HepG2 (cell line): ENCODE measurements around the gene DOK4. TPM values are rescaled to one million over a fixed set of nuclear protein-coding genes. Genes with fewer than 3 reads are reported as not detected.

ENCODE experiments used
- CREB1 ChIP-seq, 2 experiments: fragments of 450-650 bp in 1 of 2; IDR thresholded peaks; 2 replicates each; pipeline ENCODE4 v1.6.1; 2016 to 2017; ENCODE audit warnings: control low read depth in 1 of 2, mild to moderate bottlenecking in 1 of 2, missing compliant biosample characterization in 1 of 2, missing genetic modification characterization in 1 of 2
- ERF ChIP-seq: IDR thresholded peaks from 2 replicates; pipeline ENCODE4 v1.6.1; 2018; ENCODE audit warnings: missing biosample characterization, missing genetic modification reagents
- HDAC1 ChIP-seq: sonication (generic); formaldehyde crosslinking; IDR thresholded peaks from 2 replicates; pipeline ENCODE4 v1.5.1; 2020; ENCODE audit warnings: mild to moderate bottlenecking, missing genetic modification reagents
- HNF1A ChIP-seq, 2 experiments: sonication (generic) in 1 of 2; formaldehyde crosslinking in 1 of 2; IDR thresholded peaks; 2 replicates each; pipeline versions ENCODE4 v1.4.0 to v1.6.1; 2016 to 2020; ENCODE audit warnings: borderline replicate concordance in 1 of 2, low read depth in 1 of 2, mild to moderate bottlenecking in 1 of 2, missing genetic modification reagents in 1 of 2
- KAT8 ChIP-seq: IDR thresholded peaks from 2 replicates; pipeline ENCODE4 v1.6.1; 2016; ENCODE audit warnings: missing genetic modification reagents, missing compliant biosample characterization
- KLF13 ChIP-seq: sonication (generic); formaldehyde crosslinking; IDR thresholded peaks from 2 replicates; pipeline ENCODE4 v1.4.0; 2020; ENCODE audit warnings: mild to moderate bottlenecking, missing genetic modification reagents
- SPEN ChIP-seq: sonication (generic); formaldehyde crosslinking; IDR thresholded peaks from 2 replicates; pipeline ENCODE4 v1.5.1; 2020; ENCODE audit warnings: low read depth, mild to moderate bottlenecking, missing genetic modification reagents
- TRIM22 ChIP-seq: fragments of 450-650 bp; IDR thresholded peaks from 2 replicates; pipeline ENCODE4 v1.6.1; 2017
- ZFY ChIP-seq: sonication (generic); formaldehyde crosslinking; IDR thresholded peaks from 2 replicates; pipeline ENCODE4 v1.4.0; 2020; ENCODE audit warnings: missing genetic modification reagents
- ZMYM3 ChIP-seq: sonication (generic); formaldehyde crosslinking; IDR thresholded peaks from 2 replicates; pipeline ENCODE4 v1.5.1; 2020; ENCODE audit warnings: mild to moderate bottlenecking, missing genetic modification reagents
- ZNF230 ChIP-seq: sonication (generic); formaldehyde crosslinking; IDR thresholded peaks from 2 replicates; pipeline ENCODE4 v1.4.0; 2020; ENCODE audit warnings: mild to moderate bottlenecking, missing genetic modification reagents
- ZNF317 ChIP-seq: sonication (generic); formaldehyde crosslinking; IDR thresholded peaks from 2 replicates; pipeline ENCODE4 v1.5.0; 2020; ENCODE audit warnings: mild to moderate bottlenecking, missing genetic modification reagents
- ZNF34 ChIP-seq: sonication (generic); formaldehyde crosslinking; IDR thresholded peaks from 2 replicates; pipeline ENCODE4 v1.4.0; 2020; ENCODE audit warnings: mild to moderate bottlenecking, missing genetic modification reagents, borderline replicate concordance
- ZNF552 ChIP-seq: sonication (generic); formaldehyde crosslinking; IDR thresholded peaks from 2 replicates; pipeline ENCODE4 v1.9.0; 2022; ENCODE audit warnings: missing genetic modification reagents, mild to moderate bottlenecking, borderline replicate concordance
- ZNF609 ChIP-seq: sonication (generic); formaldehyde crosslinking; IDR thresholded peaks from 2 replicates; pipeline ENCODE4 v1.4.0; 2020; ENCODE audit warnings: mild to moderate bottlenecking, missing genetic modification reagents, borderline replicate concordance
- ZNF749 ChIP-seq: sonication (generic); formaldehyde crosslinking; IDR thresholded peaks from 2 replicates; pipeline ENCODE4 v1.8.0; 2022; ENCODE audit warnings: mild to moderate bottlenecking, missing genetic modification reagents, moderate library complexity, borderline replicate concordance
- ZNF782 ChIP-seq: sonication (generic); formaldehyde crosslinking; IDR thresholded peaks from 2 replicates; pipeline ENCODE4 v1.4.0; 2020; ENCODE audit warnings: missing genetic modification reagents, mild to moderate bottlenecking, borderline replicate concordance
- polyA plus RNA-seq, 8 experiments: library from polyadenylated mRNA; depleted of rRNA in 3 of 8; stranded (reverse) in 7 of 8; unstranded in 1 of 8; fragments of >200 nt; fragmentation: Illumina TruSeq in 4 of 8; extraction: Trizol in 4 of 8; gene quantifications; 2 replicates each; pipeline versions ENCODE4 v1.2.1 to v1.2.3, GENCODE V29; 2011 to 2016; ENCODE audit warnings: low read depth in 4 of 8, missing spikeins in 1 of 8, mixed read lengths in 1 of 8; ENCODE audit not compliant: insufficient read depth in 1 of 8
- total RNA-seq, 5 experiments: library from RNA; depleted of rRNA; stranded (reverse); fragments of >200 nt; fragmentation: Illumina TruSeq; extraction: Trizol; gene quantifications; 2 replicates each; pipeline ENCODE4 v1.2.3, GENCODE V29; 2016; ENCODE audit warnings: low read depth in 1 of 5

DOK4 gene
- total and polyA plus RNA-seq, 2 of the 13 experiments (the other 11 are each of a cell fraction or from before 2014, with no cell fraction given), result 52.7 to 70.0 TPM

GRCh38 chr16:57485916-57486857, at the start of gene DOK4 (continued):
- TF ChIP-seq ERF (CRISPR knock-in tag), result 0 out of 2 replicates have a peak, but pooled peaks have one; percentile 41
- TF ChIP-seq CREB1 (IDR thresholded peaks at IDR 0.05), result no peak
- no peak for TF ChIP-seq CREB1 (CRISPR knock-in tag; IDR thresholded peaks at IDR 0.05)
- peak; percentile 67; the same call in 1 of the 2 replicates for TF ChIP-seq ZMYM3
- TF ChIP-seq ZNF552 (CRISPR knock-in tag), result no peak
- TF ChIP-seq ZNF609 (CRISPR knock-in tag), result 0 out of 2 replicates have a peak, but pooled peaks have one; percentile 42
- TF ChIP-seq HDAC1, result peak; percentile 55; the same call in 1 of the 2 replicates
- 0 out of 2 replicates have a peak, but pooled peaks have one; percentile 29 for TF ChIP-seq ZNF317 (CRISPR knock-in tag)
- TF ChIP-seq ZFY (CRISPR knock-in tag), result peak; percentile 59; the same call in 1 of the 2 replicates
- no peak for TF ChIP-seq ZNF34 (CRISPR knock-in tag)
- TF ChIP-seq HNF1A (IDR thresholded peaks at IDR 0.05; ENCODE audit: low read depth), result no peak
- TF ChIP-seq HNF1A (CRISPR knock-in tag; IDR thresholded peaks at IDR 0.05; ENCODE audit: borderline replicate concordance), result 0 out of 2 replicates have a peak, but pooled peaks have one; percentile 39
- TF ChIP-seq KLF13 (CRISPR knock-in tag), result 0 out of 2 replicates have a peak, but pooled peaks have one; percentile 52
- TF ChIP-seq ZNF782 (CRISPR knock-in tag), result 0 out of 2 replicates have a peak, but pooled peaks have one; percentile 31
- TF ChIP-seq ZNF230 (CRISPR knock-in tag), result no peak
- TF ChIP-seq SPEN (CRISPR knock-in tag), result peak; percentile 54; the same call in 1 of the 2 replicates
- 0 out of 2 replicates have a peak, but pooled peaks have one; percentile 2 for TF ChIP-seq KAT8 (CRISPR knock-in tag)
- no peak for TF ChIP-seq TRIM22
- 0 out of 2 replicates have a peak, but pooled peaks have one; percentile 33 for TF ChIP-seq ZNF749 (CRISPR knock-in tag)
